Activated CD8-positive, alpha-beta T cell treated with anti-CD3 and anti-CD28 coated beads, Interleukin-2, amount 10 ng/mL, durations not matched to agents 7 days and 5 days (primary cell): ENCODE results near the gene ZBED4. TPM values are rescaled to one million over a fixed set of nuclear protein-coding genes. Genes with fewer than 3 reads are reported as not detected.
A peak's percentile ranks its signal among the peaks of the same experiment; 100 is the strongest.

Experiments used
- ATAC-seq: fragments of 150-1000 bp; cut with Tn5 transposase; one replicate; pipeline ENCODE4 v1.10.0; 2021; ENCODE audit warnings: moderate library complexity
- CTCF ChIA-PET: fragments of 350-600 bp; sonication (Branson Sonifier 250); formaldehyde crosslinking; loops from one replicate; lab custom pipeline; 2021; ENCODE audit warnings: antibody characterized with exemption; lab: Charles Lee
- POLR2A ChIA-PET: fragments of 350-600 bp; sonication (Branson Sonifier 250); formaldehyde crosslinking; loops from one replicate; lab custom pipeline; 2021; ENCODE audit warnings: antibody characterized with exemption; lab: Charles Lee
- DNase-seq: peaks from one replicate; pipeline ENCODE4 v3.0.0-alpha.2; 2020
- H3K27ac Mint-ChIP-seq: one replicate; pipeline ENCODE4 v1.8.0; 2021; ENCODE audit warnings: mild to moderate bottlenecking, mixed read lengths
- H3K27me3 Mint-ChIP-seq: one replicate; pipeline ENCODE4 v1.8.0; 2021; ENCODE audit warnings: low read depth, mixed read lengths
- H3K36me3 Mint-ChIP-seq: one replicate; pipeline ENCODE4 v1.8.0; 2021; ENCODE audit warnings: low read depth, mixed read lengths
- H3K4me1 Mint-ChIP-seq: one replicate; pipeline ENCODE4 v1.8.0; 2021; ENCODE audit warnings: low read depth, mixed read lengths
- H3K4me3 Mint-ChIP-seq: one replicate; pipeline ENCODE4 v1.8.0; 2021; ENCODE audit warnings: mild to moderate bottlenecking, mixed read lengths
- H3K9me3 Mint-ChIP-seq: one replicate; pipeline ENCODE4 v1.8.0; 2022; ENCODE audit warnings: mixed read lengths; ENCODE audit not compliant: insufficient read depth
- total RNA-seq, 2 experiments: library from RNA; stranded (reverse); gene quantifications; one replicate each; pipeline ENCODE4 v1.2.3, GENCODE V29; 2021

The ZBED4 gene
- total RNA-seq, 2 experiments from 2014 or later, result 19.4 to 19.6 TPM

- CTCF ChIA-PET, result interaction anchor here (0.8 to 1.5 kb wide), 6 partner anchors 12 to 174 kb away, joined by 3 to 8 read pairs (median 3); no protein-coding TSS in a partner anchor
- H3K36me3 Mint-ChIP-seq, result peaks cover 21% of the 10 kb centered on the region
- peak overlapping the region; percentile 97 for H3K4me3 Mint-ChIP-seq
- H3K9me3 Mint-ChIP-seq, result no peaks in the 10 kb centered on the region
- no peak overlapping the region for H3K27ac Mint-ChIP-seq
- POLR2A ChIA-PET, result interaction anchor here (0.6 to 2.5 kb wide), 5 partner anchors 17 to 116 kb away, joined by 3 to 19 read pairs (median 4); no protein-coding TSS in a partner anchor
- DNase-seq (no peak), ATAC-seq (no peak)
- peaks cover 43% of the 10 kb centered on the region for H3K4me1 Mint-ChIP-seq
- H3K27me3 Mint-ChIP-seq, result peaks cover 3% of the 10 kb centered on the region
Observed at GRCh38 chr22:49856343-49856742, 2.7 kb downstream of the ZBED4 start.

GRCh38 chr22:49856766-49857618 is 3.3 kb downstream of the ZBED4 start:
- peaks cover 21% of the 10 kb centered on the region for H3K36me3 Mint-ChIP-seq
- no peak overlapping the region for H3K4me3 Mint-ChIP-seq
- no peaks in the 10 kb centered on the region for H3K27me3 Mint-ChIP-seq
- peaks cover 42% of the 10 kb centered on the region for H3K4me1 Mint-ChIP-seq
- ChIA-PET CTCF (interaction anchor here (0.8 to 1.1 kb wide), 3 partner anchors 9 to 174 kb away, joined by 3 read pairs; no protein-coding TSS in a partner anchor), POLR2A (interaction anchor here (2.5 kb wide), 1 partner anchor 31 kb away, joined by 19 read pairs; no protein-coding TSS in a partner anchor)
- H3K9me3 Mint-ChIP-seq, result no peaks in the 10 kb centered on the region
- DNase-seq (no peak), ATAC-seq (no peak)
- H3K27ac Mint-ChIP-seq, result no peak overlapping the region

DNA sequence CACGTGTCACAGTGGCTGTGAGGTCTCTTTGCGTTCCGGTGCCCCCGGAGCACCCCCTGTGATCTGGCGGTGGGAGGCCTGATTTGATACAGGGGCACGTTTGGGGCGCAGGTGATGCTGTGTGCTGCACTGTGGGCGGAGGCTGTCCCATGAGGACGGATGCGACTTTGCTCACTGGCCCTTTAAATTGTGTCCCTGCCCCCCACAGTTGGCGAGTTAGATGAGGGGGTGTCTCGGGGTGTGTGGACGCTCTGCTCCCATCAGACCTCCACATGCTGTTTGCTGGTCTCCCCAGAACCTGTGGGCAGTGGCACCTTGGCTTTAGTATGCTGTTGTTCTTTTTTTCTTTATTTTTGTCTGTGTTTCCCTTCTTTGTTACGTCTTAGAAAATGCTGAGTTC is 5.2 kb downstream of the ZBED4 start:
- Mint-ChIP-seq H3K27me3 (no peaks in the 10 kb centered on the region), H3K4me3 (no peak overlapping the region), H3K4me1 (peaks cover 47% of the 10 kb centered on the region), H3K27ac (no peak overlapping the region), H3K9me3 (no peaks in the 10 kb centered on the region), H3K36me3 (peaks cover 25% of the 10 kb centered on the region)
- DNase-seq, result no peak
- no peak for ATAC-seq
- CTCF ChIA-PET, result no interaction called here
- POLR2A ChIA-PET, result no interaction called here

GRCh38 chr22:49861642-49862495 is 8.2 kb downstream of the ZBED4 start:
- ChIA-PET POLR2A (no interaction called here), CTCF (interaction anchor here (1.3 kb wide), 1 partner anchor 94 kb away, joined by 3 read pairs; no protein-coding TSS in a partner anchor)
- ATAC-seq, result no peak
- H3K4me1 Mint-ChIP-seq, result peaks cover 44% of the 10 kb centered on the region
- no peaks in the 10 kb centered on the region for H3K27me3 Mint-ChIP-seq
- H3K27ac Mint-ChIP-seq, result peak overlapping the region; percentile 0
- no peak for DNase-seq
- H3K4me3 Mint-ChIP-seq, result no peak overlapping the region
- peaks cover 37% of the 10 kb centered on the region for H3K36me3 Mint-ChIP-seq
- H3K9me3 Mint-ChIP-seq, result peaks cover 15% of the 10 kb centered on the region

DNA sequence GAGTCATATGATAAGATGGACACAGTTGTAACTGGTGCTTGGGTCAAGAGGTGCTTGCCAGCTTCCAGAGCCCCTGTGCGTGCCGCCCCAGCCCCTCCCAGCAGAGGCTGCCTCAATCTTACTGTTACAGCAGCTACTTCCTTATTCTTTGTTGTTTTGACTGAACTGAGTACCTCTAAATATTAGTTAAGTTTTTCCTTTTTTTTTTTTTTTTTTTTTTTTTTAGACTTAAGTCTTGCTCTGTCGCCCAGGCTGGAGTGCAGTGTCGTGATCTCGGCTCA is 8.8 kb downstream of the ZBED4 start:
- H3K4me3 Mint-ChIP-seq, result no peak overlapping the region
- ATAC-seq, result no peak
- peaks cover 18% of the 10 kb centered on the region for H3K9me3 Mint-ChIP-seq

GRCh38 chr22:49863931-49864330 is 10.3 kb downstream of the ZBED4 start:
- DNase-seq (no peak), ATAC-seq (peak; percentile 31)
- ChIA-PET POLR2A (no interaction called here), CTCF (no interaction called here)
- Mint-ChIP-seq H3K4me1 (peaks cover 53% of the 10 kb centered on the region), H3K9me3 (peaks cover 20% of the 10 kb centered on the region), H3K27me3 (no peaks in the 10 kb centered on the region), H3K36me3 (peaks cover 49% of the 10 kb centered on the region), H3K4me3 (no peak overlapping the region), H3K27ac (peak overlapping the region; percentile 30)

More for the DNA sequence above, 8.8 kb downstream of the ZBED4 start:
- DNase-seq, result no peak
- ChIA-PET POLR2A (no interaction called here), CTCF (no interaction called here)
- H3K4me1 Mint-ChIP-seq, result peaks cover 47% of the 10 kb centered on the region
- no peak overlapping the region for H3K27ac Mint-ChIP-seq
- peaks cover 42% of the 10 kb centered on the region for H3K36me3 Mint-ChIP-seq
- H3K27me3 Mint-ChIP-seq, result no peaks in the 10 kb centered on the region

DNA sequence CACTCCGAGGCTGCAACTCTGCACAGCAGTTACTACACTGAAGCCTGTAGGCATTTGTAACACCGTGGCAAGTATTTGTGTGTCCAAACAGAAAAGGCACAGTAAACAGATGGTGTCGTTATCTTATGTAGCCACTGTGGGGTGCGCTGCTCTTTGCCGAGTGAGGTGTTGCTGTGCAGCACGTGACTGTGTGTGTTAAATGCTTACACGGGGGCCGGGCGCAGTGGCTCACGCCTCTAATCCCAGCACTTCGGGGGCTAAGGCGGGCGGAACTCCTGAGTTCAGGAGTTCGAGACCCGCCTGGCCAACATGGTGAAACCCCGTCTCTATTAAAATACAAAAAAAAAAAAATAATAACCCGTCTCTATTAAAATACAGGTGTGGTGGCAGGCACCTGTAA is 11.5 kb downstream of the ZBED4 start:
- ChIA-PET POLR2A (no interaction called here), CTCF (no interaction called here)
- H3K4me1 Mint-ChIP-seq, result peaks cover 61% of the 10 kb centered on the region
- DNase-seq, result no peak
- peaks cover 31% of the 10 kb centered on the region for H3K9me3 Mint-ChIP-seq
- no peak overlapping the region for H3K4me3 Mint-ChIP-seq
- no peak for ATAC-seq
- H3K27me3 Mint-ChIP-seq, result no peaks in the 10 kb centered on the region
- H3K36me3 Mint-ChIP-seq, result peaks cover 59% of the 10 kb centered on the region
- H3K27ac Mint-ChIP-seq, result no peak overlapping the region

GRCh38 chr22:49866134-49866533 is 12.5 kb downstream of the ZBED4 start:
- ATAC-seq (no peak), DNase-seq (no peak)
- Mint-ChIP-seq H3K9me3 (peaks cover 37% of the 10 kb centered on the region), H3K4me3 (no peak overlapping the region), H3K4me1 (peaks cover 67% of the 10 kb centered on the region), H3K27me3 (no peaks in the 10 kb centered on the region), H3K27ac (peak overlapping the region; percentile 73), H3K36me3 (peaks cover 64% of the 10 kb centered on the region)
- ChIA-PET POLR2A (interaction anchor here (0.6 kb wide), 1 partner anchor 40 kb away, joined by 3 read pairs; no protein-coding TSS in a partner anchor), CTCF (interaction anchor here (1.3 kb wide), 1 partner anchor 9 kb away, joined by 3 read pairs; no protein-coding TSS in a partner anchor)

GRCh38 chr22:49866646-49867045 is 13.0 kb downstream of the ZBED4 start:
- Mint-ChIP-seq H3K4me3 (no peak overlapping the region), H3K36me3 (peaks cover 64% of the 10 kb centered on the region), H3K4me1 (peaks cover 65% of the 10 kb centered on the region), H3K27me3 (no peaks in the 10 kb centered on the region), H3K27ac (peak overlapping the region; percentile 73), H3K9me3 (peaks cover 37% of the 10 kb centered on the region)
- POLR2A ChIA-PET, result no interaction called here
- CTCF ChIA-PET, result interaction anchor here (1.3 kb wide), 1 partner anchor 10 kb away, joined by 3 read pairs; no protein-coding TSS in a partner anchor
- ATAC-seq (no peak), DNase-seq (no peak)

DNA sequence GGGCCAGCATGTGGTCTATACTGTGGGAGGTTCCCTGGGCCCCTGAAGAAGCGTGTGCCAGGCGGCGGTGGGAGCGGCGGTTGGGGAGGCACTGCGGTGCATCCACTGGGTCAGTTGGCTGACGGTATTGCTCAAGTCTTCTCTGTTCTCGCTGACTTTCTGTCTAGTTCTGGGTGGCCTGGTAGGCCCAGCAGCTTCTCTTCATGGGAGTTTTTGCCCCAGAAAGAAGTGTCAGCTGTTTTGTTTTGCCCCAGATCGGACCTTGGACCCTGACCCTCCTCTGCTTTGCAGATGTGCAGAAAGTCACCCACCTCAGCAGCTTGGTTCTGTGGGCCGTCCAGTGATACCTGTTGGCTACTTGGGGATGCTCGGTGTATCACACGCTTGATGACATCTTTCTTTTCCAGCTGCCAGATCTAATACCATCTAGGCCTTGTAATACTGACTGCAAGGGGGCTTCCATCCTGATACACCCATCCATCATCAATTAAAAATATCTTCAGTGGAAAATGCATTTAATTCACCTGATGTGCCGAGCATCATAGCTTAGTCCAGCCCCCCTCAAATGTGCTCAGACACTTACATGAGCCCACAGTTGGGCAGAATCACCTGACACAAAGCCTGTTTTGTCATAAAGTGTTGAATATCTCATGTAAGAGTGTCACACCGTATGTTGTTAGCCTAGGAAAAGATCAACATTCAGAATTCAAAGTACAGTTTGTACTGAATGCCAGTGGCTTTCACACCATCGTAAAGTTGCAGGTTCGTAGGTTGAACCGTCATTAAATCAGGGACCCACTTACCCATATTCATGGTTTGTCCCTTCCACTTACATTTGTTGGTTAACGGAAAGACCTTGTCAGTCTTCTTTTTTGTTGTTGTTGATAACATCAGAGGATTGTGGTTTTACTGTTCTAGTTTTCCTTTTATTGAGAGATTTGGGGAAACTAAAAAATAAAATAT is 13.9 kb downstream of the ZBED4 start:
- peak overlapping the region; percentile 63 for H3K27ac Mint-ChIP-seq
- peaks cover 67% of the 10 kb centered on the region for H3K36me3 Mint-ChIP-seq
- H3K27me3 Mint-ChIP-seq, result no peaks in the 10 kb centered on the region
- ATAC-seq (peak; percentile 52), DNase-seq (no peak)
- POLR2A ChIA-PET, result interaction anchor here (1.0 to 1.1 kb wide), 2 partner anchors 13 to 14 kb away, joined by 3 to 7 read pairs; no protein-coding TSS in a partner anchor
- H3K4me3 Mint-ChIP-seq, result no peak overlapping the region
- H3K9me3 Mint-ChIP-seq, result peaks cover 37% of the 10 kb centered on the region
- peaks cover 63% of the 10 kb centered on the region for H3K4me1 Mint-ChIP-seq
- CTCF ChIA-PET, result interaction anchor here (0.7 to 2.4 kb wide), 3 partner anchors 12 to 15 kb away, joined by 3 to 8 read pairs (median 3); partner anchors contain the start of gene ZBED4
